ENCODE results near the gene GPD2.
"Not testable (repeated sequence)": the region's sequence is repeated elsewhere in the genome, so short reads cannot be mapped to it uniquely, and the experiment has no call there.

GPD2 gene

DNA sequence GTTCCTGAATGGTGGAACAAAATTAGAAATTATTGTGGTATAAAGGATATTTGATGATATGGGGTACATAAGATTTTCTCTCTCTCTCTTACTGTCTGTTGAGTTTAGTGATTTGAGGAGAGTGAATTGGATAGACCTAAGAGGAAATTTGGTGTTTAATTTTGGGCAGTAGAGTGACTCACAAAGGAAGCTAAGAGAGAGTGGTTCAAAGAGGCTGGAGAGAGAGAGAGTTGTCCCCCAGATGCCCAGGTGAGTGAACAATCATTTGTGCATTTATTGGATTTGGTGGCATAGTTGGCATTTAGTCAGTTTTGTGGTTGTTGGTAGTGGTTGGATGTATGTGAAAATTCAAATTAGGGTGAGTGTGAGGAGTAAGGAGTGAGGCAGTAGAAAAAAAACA, 56.8 kb downstream of the GPD2 start:
- no peak overlapping the region for H3K4me3 ChIP-seq (ENCODE audit: low read length)
- TF ChIP-seq, protein P1, sequence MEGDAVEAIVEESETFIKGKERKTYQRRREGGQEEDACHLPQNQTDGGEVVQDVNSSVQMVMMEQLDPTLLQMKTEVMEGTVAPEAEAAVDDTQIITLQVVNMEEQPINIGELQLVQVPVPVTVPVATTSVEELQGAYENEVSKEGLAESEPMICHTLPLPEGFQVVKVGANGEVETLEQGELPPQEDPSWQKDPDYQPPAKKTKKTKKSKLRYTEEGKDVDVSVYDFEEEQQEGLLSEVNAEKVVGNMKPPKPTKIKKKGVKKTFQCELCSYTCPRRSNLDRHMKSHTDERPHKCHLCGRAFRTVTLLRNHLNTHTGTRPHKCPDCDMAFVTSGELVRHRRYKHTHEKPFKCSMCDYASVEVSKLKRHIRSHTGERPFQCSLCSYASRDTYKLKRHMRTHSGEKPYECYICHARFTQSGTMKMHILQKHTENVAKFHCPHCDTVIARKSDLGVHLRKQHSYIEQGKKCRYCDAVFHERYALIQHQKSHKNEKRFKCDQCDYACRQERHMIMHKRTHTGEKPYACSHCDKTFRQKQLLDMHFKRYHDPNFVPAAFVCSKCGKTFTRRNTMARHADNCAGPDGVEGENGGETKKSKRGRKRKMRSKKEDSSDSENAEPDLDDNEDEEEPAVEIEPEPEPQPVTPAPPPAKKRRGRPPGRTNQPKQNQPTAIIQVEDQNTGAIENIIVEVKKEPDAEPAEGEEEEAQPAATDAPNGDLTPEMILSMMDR (IDR thresholded peaks at IDR 0.05; ENCODE audit: insufficient read depth, low read depth, low read length, missing control alignments), result no peak
- no peak for DNase-seq (ENCODE audit: low read depth)

DNA sequence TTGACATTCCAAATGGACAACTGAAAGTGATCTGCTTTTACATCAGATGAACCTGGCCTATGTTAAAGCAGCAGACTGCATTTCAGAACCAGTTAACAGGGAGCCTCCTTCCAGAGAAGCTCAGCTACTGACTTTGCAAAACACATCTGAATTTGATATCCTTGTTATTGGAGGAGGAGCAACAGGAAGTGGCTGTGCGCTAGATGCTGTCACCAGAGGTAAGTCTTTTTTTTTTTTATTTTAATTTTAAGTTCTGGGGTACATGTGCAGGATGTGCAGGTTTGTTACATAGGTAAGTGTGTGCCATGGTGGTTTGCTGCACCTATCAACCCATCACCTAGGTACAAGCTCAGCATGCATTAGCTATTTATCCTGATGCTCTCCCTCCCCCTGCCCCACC, 59.8 kb downstream of the GPD2 start:
- not testable (repeated sequence) for H3K4me3 ChIP-seq (ENCODE audit: low read length); DNase-seq (ENCODE audit: low read depth)

DNA sequence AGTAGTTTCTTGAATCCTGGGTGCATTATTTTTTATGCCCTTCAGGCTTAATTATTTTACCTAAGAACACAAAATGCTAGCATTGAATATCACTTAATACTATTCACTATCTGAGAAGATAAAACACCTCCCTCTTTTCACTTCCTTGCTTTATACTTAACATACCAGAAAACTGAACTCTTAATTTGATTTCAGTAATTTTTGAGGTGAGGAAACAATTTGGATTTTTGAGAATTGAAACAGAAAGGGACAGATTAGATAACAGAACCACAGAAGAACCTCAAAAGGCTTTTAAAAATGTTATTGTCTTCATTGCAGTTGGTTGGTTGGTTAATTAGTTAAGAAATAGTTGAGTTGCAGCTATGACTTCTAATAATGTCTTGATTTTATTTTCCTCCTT, 69.5 kb downstream of the GPD2 start:
- no peak for DNase-seq (ENCODE audit: low read depth)
- TF ChIP-seq, protein P1 (IDR thresholded peaks at IDR 0.05; ENCODE audit: insufficient read depth, low read depth, low read length, missing control alignments), result no peak

DNA sequence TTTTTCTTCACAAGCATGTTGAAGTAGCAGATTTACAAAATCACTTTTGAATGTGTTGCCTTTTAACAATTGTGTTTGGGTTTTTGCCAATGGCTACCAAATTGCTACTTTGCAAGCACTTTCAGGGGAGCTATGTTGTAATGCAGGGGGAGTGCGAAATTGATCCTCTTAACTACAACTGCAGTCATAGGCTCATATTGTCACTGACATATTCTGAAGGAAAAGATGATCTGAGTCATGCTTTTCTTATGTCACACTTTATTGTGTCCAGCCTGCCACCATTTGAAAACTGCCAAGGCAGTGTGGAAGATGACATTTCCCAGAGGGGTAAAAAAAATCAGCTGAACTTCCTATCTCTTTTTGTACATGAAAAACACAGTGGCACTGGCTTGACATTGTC, 74.9 kb downstream of the GPD2 start:
- no peak for DNase-seq (ENCODE audit: low read depth)
- TF ChIP-seq, protein P1 (IDR thresholded peaks at IDR 0.05; ENCODE audit: insufficient read depth, low read depth, low read length, missing control alignments), result no peak
- H3K4me3 ChIP-seq (ENCODE audit: low read length), result no peak overlapping the region

More for the DNA sequence above, 69.5 kb downstream of the GPD2 start:
- H3K4me3 ChIP-seq (ENCODE audit: low read length), result no peak overlapping the region

DNA sequence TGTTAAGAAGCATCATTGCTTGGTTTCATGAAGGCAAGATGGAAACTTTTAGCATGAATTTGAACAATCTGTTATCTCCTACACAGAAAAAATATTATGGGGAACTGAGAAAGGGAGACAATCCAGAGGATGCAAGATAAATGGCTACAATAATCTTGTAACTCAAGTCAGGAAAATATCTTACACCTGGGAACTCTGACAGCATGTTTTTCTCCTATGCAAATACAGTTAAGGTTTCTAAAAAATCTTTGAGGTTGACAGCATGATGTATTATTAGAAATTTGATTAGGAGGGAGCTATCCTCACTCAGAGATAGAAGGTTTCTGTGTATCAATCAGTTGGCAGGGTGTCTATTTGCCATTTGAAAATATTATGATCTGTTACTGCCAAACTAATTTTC, 75.6 kb downstream of the GPD2 start:
- H3K4me3 ChIP-seq (ENCODE audit: low read length), result no peak overlapping the region
- no peak for DNase-seq (ENCODE audit: low read depth)
- TF ChIP-seq, protein P1 (IDR thresholded peaks at IDR 0.05; ENCODE audit: insufficient read depth, low read depth, low read length, missing control alignments), result no peak

DNA sequence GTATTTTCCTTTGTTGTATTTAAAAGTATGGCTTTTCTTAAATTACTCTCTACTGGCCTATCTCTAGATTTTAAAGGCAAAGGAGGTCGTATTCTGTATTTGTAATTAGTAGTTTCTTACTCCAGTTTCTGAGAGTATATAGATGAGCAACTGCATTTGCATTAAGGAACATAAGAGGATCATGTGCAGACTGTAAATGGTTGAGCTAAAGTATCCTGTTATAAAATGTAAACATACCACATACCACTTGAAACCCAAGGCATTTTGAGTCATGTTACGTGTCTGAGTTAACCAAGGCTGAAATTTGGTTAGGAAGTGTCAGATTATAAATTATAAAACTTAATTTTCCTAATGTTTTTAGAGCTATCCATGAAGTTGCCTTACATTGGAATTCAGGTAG, 76.3 kb downstream of the GPD2 start:
- no peak overlapping the region for H3K4me3 ChIP-seq (ENCODE audit: low read length)
- DNase-seq (ENCODE audit: low read depth), result no peak

DNA sequence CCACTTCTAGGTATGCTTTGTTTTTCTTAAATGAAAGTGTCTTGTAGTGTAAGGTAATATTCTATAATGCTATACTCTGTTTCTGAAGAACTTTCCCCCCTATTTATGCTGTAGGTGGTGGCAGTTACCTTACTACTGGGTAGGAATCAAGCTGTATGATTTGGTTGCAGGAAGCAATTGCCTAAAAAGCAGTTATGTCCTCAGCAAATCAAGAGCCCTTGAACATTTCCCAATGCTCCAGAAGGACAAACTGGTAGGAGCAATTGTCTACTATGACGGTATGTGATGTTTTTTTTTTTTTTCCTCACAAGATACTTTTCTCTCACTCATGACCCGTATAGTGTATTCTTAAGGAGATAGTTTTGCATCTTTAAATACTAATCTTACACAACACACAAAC, 77.0 kb downstream of the GPD2 start:
- H3K4me3 ChIP-seq (ENCODE audit: low read length), result no peak overlapping the region
- TF ChIP-seq, protein P1 (IDR thresholded peaks at IDR 0.05; ENCODE audit: insufficient read depth, low read depth, low read length, missing control alignments), result no peak

More for the DNA sequence above, 76.3 kb downstream of the GPD2 start:
- TF ChIP-seq, protein P1 (IDR thresholded peaks at IDR 0.05; ENCODE audit: insufficient read depth, low read depth, low read length, missing control alignments), result no peak

DNA sequence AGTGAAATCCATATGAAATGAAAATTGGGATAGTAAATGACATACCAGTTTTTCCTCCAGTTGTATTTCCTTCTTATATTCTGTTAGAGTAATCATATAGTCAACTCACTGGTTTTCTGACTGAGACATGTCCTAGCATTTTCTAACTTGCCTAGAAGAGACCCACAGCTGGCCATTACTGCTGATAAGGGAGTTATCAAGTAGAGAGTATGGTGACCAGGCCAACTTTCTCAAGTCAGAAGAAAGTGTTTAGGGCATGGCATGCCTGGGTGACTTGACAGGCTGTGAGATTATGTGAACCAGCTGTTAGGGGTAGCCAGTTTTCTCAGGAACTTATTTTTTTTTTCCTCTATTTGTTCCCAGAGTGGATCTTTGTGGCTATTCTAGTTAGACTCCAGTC, 81.2 kb downstream of the GPD2 start:
- peak; percentile 53 for DNase-seq (ENCODE audit: low read depth)
- TF ChIP-seq, protein P1 (IDR thresholded peaks at IDR 0.05; ENCODE audit: insufficient read depth, low read depth, low read length, missing control alignments), result no peak
- no peak overlapping the region for H3K4me3 ChIP-seq (ENCODE audit: low read length)

More for the DNA sequence above, 77.0 kb downstream of the GPD2 start:
- no peak for DNase-seq (ENCODE audit: low read depth)
